Activated B cell treated with CpG ODN at 0.5 μM for 24 hours (primary cell): Measurements from ENCODE around the gene ZNF106. TPM values are rescaled to one million over a fixed set of nuclear protein-coding genes. Genes with fewer than 3 reads are reported as not detected.

Source experiments
- ATAC-seq: fragments of 200-7000 bp; cut with Tn5 transposase; one replicate; pipeline ENCODE4 v1.10.0; 2021; ENCODE audit warnings: low read depth, mild to moderate bottlenecking, moderate library complexity
- CTCF ChIA-PET: fragments of 350-600 bp; sonication (Branson Sonifier 250); formaldehyde crosslinking; loops from one replicate; lab custom pipeline; 2021; ENCODE audit warnings: antibody characterized with exemption; lab: Charles Lee
- POLR2A ChIA-PET: fragments of 350-600 bp; sonication (Branson Sonifier 250); formaldehyde crosslinking; loops from one replicate; lab custom pipeline; 2021; ENCODE audit warnings: antibody characterized with exemption; lab: Charles Lee
- DNase-seq: peaks from one replicate; pipeline ENCODE4 v3.0.0; 2022
- H3K27ac Mint-ChIP-seq: one replicate; pipeline ENCODE4 v1.8.0; 2020; ENCODE audit warnings: mixed read lengths
- H3K27me3 Mint-ChIP-seq: one replicate; pipeline ENCODE4 v1.8.0; 2021; ENCODE audit warnings: mixed read lengths
- H3K36me3 Mint-ChIP-seq: one replicate; pipeline ENCODE4 v1.8.0; 2021; ENCODE audit warnings: low read depth, mixed read lengths
- H3K4me1 Mint-ChIP-seq: one replicate; pipeline ENCODE4 v1.8.0; 2021; ENCODE audit warnings: mixed read lengths
- H3K4me3 Mint-ChIP-seq: one replicate; pipeline ENCODE4 v1.8.0; 2020; ENCODE audit warnings: mild to moderate bottlenecking, mixed read lengths
- H3K9me3 Mint-ChIP-seq: one replicate; pipeline ENCODE4 v1.8.0; 2020; ENCODE audit warnings: mixed read lengths
- CTCF ChIP-seq: fragments of 200-600 bp; IDR thresholded peaks from one replicate; pipeline ENCODE4 v1.8.0; 2022; ENCODE audit warnings: antibody characterized with exemption, mild to moderate bottlenecking
- intact Hi-C: fragments of 100-400 bp; cut with micrococcal nuclease; formaldehyde crosslinking; loops from one replicate; pipeline ENCODE4 v1.15.1; 2024
- total RNA-seq: library from RNA; stranded (reverse); gene quantifications from 2 replicates; pipeline ENCODE4 v1.2.3, GENCODE V29; 2022

The ZNF106 gene
- total RNA-seq = 46.6 and 46.9 TPM in 2 replicates

- POLR2A ChIA-PET = interaction anchor here (0.5 to 3.0 kb wide), 21 partner anchors 9 to 1797 kb away, joined by 3 to 50 read pairs (median 5); partner anchors contain the start of genes CHAC1, GANC, HAUS2 and LRRC57
- Mint-ChIP-seq H3K36me3 (peaks cover 26% of the 10 kb centered on the region), H3K27me3 (no peaks in the 10 kb centered on the region), H3K4me1 (peaks cover 60% of the 10 kb centered on the region), H3K4me3 (peak within 1 kb of the TSS; percentile 98), H3K9me3 (no peaks in the 10 kb centered on the region), H3K27ac (peak within 1 kb of the TSS; percentile 99)
- CTCF ChIA-PET = interaction anchor here (1.2 to 3.2 kb wide), 3 partner anchors 9 to 19 kb away, joined by 4 to 9 read pairs (median 5); no protein-coding TSS in a partner anchor
- ATAC-seq (peak; percentile 61), DNase-seq (peak; percentile 90)
- intact Hi-C loops = loop anchor here (1.0 to 10.0 kb wide), 7 partner anchors 12 to 1374 kb away; partner anchors contain the start of genes EHD4, INO80, STARD9 and TTBK2
- no peak for TF ChIP-seq CTCF
These were observed at the start of gene ZNF106 for GRCh38 chr15:42490671-42491538. Gene ZNF106 (minus strand): TSS chr15:42491141. CDS start chr15:42472289, 18,852 bp downstream.

DNA sequence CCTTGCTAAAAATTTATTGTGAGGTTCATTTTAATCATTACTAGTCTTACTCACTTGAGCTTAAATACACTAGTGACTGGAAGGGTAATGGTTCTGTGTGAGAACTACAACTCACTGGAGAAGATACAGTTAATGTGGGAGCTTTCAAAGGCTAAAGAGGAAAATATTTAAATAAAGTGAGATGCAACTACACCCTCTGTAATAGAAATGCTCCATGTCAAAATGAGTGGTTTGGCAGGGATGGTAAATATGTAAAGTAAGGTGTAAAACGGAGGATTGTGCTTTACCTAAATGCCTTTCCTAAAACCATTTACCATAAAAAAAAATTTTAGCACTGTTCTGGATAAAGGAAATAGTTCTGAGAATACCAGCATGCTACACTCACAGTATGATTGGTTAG is 42.3 kb upstream of the ZNF106 start:
- DNase-seq (no peak), ATAC-seq (no peak)
- POLR2A ChIA-PET = no interaction called here
- no peak overlapping the region for H3K27ac Mint-ChIP-seq
- TF ChIP-seq CTCF = no peak
- intact Hi-C loops = no loop called here
- no peak overlapping the region for H3K4me3 Mint-ChIP-seq
- H3K4me1 Mint-ChIP-seq = no peaks in the 10 kb centered on the region
- H3K36me3 Mint-ChIP-seq = peaks cover 75% of the 10 kb centered on the region
- H3K27me3 Mint-ChIP-seq = no peaks in the 10 kb centered on the region
- H3K9me3 Mint-ChIP-seq = no peaks in the 10 kb centered on the region
- CTCF ChIA-PET = no interaction called here

GRCh38 chr15:42528970-42529369 is 38.0 kb upstream of the ZNF106 start:
- H3K9me3 Mint-ChIP-seq = no peaks in the 10 kb centered on the region
- no peak for DNase-seq
- intact Hi-C loops = no loop called here
- no peak overlapping the region for H3K4me3 Mint-ChIP-seq
- POLR2A ChIA-PET = no interaction called here
- CTCF ChIA-PET = no interaction called here
- H3K4me1 Mint-ChIP-seq = no peaks in the 10 kb centered on the region
- no peak overlapping the region for H3K27ac Mint-ChIP-seq
- ATAC-seq = no peak
- peaks cover 74% of the 10 kb centered on the region for H3K36me3 Mint-ChIP-seq
- no peaks in the 10 kb centered on the region for H3K27me3 Mint-ChIP-seq
- no peak for TF ChIP-seq CTCF

GRCh38 chr15:42523331-42523730 is 32.4 kb upstream of the ZNF106 start:
- Mint-ChIP-seq H3K4me3 (no peak overlapping the region), H3K4me1 (no peaks in the 10 kb centered on the region), H3K36me3 (peaks cover 66% of the 10 kb centered on the region), H3K27ac (no peak overlapping the region), H3K9me3 (no peaks in the 10 kb centered on the region), H3K27me3 (no peaks in the 10 kb centered on the region)
- ChIA-PET CTCF (no interaction called here), POLR2A (no interaction called here)
- intact Hi-C loops = no loop called here
- DNase-seq = no peak
- TF ChIP-seq CTCF = no peak
- ATAC-seq = no peak

DNA sequence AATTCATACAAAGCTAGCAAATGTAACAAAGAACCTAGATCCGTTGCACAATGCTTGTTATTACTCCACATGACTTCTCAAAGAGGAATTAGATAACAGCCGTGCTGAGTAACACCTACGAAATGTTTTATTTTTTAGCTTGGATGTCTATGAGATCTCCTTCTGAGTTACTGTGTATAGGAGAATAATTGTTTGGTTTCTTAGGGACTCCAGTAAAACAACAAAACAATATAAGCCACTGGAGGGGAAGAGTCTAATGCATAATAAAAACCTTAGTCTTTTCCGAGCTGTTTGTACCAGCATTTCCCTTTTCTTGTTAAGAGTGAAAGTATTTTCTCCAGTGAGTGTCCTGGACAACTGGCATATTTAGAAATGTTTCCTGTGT is 20.1 kb upstream of the ZNF106 start:
- Mint-ChIP-seq H3K9me3 (no peaks in the 10 kb centered on the region), H3K27me3 (no peaks in the 10 kb centered on the region), H3K4me3 (no peak overlapping the region), H3K36me3 (peaks cover 60% of the 10 kb centered on the region), H3K27ac (no peak overlapping the region), H3K4me1 (peaks cover 35% of the 10 kb centered on the region)
- intact Hi-C loops = no loop called here
- CTCF ChIA-PET = no interaction called here
- ATAC-seq = no peak
- no peak for TF ChIP-seq CTCF
- POLR2A ChIA-PET = no interaction called here
- no peak for DNase-seq
